Activated gamma-delta T cell (primary cell): ENCODE data around the gene SEC61B.

Source experiments
- DNase-seq: peaks from one replicate; lab custom pipeline; 2025; lab: John Stamatoyannopoulos, UW
- total RNA-seq, 2 donors: gene quantifications; one replicate each; lab custom pipeline; 2026; lab: John Stamatoyannopoulos, UW

The SEC61B gene
- total RNA-seq, result 38.8 to 62.1 reads per million in 2 donors

DNA sequence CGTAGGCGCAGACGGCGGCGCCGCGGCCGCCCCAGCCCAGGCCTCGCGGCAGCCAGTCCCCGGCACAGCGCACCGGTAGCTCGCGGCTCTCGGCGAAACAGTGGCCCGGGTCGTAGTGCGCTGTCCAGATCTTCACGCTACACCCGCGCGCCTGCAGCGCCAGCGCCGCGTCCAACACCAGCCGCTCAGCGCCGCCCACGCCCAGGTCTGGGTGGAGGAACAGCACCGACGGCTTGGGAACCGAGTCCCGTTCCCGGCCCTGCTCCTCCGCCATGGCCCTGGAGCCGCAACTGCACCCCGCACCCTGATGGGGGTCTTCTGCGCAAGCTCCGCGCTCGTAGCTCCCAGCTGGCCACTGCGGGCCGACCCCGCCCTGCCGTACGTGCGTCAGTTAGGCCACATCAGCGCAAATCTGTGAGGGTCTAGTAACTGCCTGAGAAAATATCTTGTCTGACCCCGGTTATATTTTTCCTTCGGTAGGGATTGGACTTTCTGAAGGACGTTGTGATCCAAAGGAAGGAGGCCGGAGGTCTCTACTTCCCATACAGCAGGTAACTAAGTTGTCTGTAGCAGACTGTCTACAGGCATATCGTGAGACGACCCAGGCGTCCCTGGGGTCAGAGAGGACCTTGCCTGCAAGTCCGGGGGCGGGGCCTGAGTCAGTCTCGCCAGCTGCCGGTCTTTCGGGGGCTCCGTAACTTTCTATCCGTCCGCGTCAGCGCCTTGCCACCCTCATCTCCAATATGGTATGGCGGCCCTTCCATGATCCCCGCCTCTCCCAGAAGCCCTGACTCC is at the start of gene SEC61B, which contains the start of gene ALG2:
TSS of gene SEC61B (plus strand) at position 662 of the 795 bp plus-strand sequence. CDS start at position 744, 82 bp downstream.
TSS of gene ALG2 (minus strand) at position 322 of the 795 bp plus-strand sequence. CDS start at position 274, 48 bp downstream.
- DNase-seq, result peak; percentile 85

DNA sequence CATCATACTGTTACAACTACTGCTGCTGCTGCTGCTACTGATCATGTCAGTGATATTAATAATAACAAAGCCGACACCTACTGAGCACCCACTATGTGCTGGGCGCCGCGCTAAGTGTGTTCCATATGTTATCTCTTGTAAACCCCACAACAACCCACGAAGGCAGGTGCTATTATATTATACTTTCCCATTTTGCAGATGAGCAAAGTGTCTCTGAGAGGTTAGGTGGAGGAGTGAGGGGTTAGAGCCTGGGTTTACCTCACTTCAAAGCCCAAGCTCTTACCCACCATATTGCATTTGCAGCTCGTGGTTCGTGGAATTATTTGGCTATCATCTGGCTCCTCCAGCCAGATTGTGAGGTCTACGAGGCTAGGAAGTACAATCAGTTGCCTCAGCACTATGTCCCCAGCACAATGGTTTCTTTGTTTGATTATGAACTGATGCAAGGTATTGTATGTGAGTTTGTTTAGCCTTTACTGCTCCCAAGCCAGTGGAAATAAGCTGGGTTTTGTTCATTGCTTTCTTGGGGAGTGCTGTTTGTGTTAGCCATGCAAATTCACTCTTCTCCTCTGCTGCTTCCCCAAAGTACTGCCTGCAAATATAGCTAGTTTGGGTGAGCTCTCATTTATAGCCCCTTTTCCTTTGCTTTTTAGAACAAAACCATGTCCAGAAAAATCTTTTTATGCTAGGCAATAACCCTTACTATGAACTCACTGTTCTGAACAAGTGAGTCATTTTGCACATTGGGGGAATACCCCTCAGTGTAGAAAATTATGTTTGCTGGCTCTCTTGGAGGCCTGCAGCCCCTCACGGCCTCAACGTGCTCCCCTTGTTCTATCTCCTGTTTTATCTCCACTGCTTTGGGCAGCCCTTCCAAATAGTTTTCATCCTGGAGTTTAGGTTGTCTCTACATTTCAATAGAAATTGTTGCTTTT is 48.2 kb upstream of the SEC61B start:
- DNase-seq, result no peak

DNA sequence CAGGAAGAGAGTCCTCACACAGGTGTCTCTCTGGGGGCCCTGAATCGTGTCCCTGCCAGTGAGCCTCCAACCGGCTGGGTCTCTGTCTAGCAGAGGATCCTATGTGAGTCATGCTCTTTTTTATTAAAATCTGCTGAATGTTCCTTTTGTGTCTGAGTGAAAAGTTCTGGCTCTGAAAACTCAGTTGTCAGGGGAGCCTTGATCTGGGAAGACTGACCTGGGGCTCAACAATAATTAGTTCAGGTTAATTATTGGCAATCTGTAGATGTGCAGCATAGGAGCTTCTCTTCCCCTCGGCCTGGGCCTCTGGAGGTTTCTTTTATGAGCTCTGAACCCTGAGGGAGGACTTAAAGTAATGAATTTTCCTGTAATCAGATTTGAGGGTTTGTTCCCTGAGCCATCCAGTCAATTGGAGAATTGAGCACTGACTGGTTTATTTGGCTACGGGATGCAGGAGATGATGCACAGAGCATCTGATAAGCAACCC is 45.5 kb upstream of the SEC61B start:
- DNase-seq, result no peak

DNA sequence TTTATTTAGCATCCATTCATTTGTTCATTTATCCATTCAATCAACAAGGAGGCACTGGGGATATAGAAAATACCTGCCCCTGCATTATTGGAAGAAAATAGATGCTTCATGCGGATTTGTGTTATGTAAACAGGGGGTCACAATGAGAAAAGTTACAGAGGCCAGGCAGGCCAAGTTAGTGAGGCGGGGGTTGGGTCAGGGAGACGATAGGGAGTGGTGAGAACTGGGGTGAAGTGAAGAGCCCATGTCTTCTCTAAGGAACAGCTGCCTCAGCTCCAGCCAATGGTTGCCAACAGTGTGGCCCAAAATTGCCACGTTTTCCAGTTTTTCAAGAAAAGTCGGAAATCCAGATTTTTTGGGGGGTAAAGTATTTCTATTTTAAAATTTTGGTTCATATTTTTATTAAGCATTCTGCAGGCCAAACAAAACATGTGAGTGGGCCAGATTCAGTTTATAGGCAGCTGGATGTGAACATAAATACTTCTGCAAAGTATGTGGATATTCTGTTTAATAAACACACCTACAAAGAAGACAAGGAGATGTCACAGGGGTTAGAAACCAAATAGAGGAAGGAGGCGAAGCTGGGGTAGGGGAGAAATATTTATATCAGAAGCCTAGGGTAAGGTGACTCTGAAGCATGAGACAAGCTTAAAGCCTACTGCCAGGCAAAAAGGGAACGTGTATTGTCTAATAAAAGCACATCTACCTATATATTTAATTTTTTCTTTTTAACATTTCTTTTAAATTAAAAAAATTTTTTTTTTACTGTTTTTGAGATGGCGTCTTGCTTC is 44.3 kb upstream of the SEC61B start:
- DNase-seq, result no peak

DNA sequence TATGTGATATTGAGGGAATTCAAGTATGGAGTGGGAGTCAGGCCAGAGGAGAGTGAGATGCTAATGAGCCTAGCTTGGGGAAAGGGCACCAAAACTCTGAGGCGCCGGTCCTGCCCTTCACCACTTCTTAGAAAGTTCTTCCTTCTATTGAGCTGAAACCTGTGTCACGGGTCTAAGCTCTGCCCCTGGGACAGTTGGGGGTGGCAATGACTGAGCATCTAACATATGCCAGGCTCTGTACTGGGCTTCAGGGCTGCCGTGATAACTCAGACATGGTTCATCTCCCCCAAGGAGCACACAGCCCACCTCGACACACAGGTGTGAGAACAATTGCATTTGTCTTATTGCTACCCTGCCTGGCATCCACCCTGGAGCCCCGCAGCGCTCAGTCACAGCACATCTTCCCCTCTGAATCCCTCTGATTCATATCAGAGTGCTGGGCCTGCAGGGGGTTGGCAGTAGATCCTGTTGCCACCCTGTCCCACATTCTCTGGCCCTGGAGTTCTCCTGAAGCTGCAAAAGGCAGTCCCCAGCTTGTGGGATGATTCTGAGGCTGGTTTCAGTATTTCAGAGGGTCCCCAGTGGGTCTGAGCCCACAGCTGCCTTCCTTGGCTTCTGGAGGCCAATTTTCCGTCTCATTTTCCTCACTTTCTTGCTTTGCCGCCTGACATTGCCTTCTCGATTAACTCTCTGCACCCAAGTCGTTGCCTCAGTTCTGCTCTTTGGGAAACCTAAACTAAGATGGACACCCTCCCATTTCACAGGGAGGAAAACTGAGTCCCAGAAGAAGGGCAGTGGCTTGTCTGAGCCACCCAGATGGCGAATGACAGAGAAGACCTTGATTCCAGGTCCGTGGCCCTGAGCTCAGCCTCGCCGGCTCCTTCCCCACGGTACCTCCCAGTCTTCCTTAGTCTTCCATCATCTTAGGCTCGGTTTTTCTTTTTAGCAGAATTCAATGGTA is 42.9 kb upstream of the SEC61B start:
- no peak for DNase-seq

DNA sequence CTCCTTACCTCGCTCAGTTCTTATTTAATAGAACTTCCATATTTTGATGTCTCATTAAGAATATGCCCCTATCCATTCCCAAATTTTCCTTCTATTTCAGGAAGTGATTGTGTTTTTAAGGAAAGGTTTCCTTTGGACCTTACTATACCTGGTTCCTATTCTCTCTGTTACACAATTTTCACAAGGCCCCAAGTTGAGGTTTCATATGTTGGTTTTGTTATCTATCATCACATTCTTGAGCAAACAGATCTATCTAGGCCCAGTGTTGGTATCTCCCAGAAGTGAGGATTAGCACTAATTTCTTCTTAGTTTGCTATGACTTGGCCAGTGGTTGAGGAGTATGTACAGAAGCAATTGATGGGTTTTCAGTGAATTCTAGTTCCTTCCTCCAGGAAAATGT is 41.9 kb upstream of the SEC61B start:
- DNase-seq, result no peak

DNA sequence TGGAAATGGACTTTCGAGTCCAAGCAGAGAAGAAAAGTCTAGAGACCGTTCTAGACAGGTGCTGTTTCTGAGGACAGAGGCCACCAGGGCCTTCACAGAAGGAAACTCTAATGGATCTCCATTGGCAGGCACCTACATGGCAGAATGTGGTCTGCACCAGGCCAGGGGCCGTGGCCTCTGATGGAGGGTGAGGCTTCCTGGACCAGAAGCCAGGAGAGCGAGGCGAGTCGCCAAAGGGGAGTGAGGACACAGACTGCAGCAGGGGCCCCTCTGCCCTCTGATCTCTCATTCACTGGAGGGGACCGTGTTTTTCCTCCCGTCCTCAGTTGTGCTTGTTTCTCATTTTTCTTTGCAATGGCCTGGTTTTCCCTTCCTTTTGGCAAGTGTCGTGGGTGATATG is 41.4 kb upstream of the SEC61B start:
- DNase-seq, result no peak

DNA sequence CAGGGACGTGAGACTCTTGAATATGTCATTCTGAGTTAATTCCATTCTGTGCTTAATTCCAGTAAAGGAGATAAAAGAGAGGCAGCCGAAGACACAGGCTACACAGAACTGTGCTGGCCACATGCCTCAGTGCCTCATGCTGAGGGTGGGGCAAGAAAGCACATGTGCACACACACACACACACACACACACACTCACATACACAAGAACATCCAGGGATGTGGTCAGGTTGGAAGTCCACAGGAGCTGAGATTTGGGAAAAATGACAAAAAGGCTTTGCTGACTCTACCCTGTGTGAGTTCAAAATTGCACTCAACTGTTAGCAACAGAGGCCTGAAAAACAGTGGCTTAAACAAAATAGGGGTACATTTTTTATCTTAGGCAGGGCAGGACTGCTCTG is 40.9 kb upstream of the SEC61B start:
- no peak for DNase-seq

DNA sequence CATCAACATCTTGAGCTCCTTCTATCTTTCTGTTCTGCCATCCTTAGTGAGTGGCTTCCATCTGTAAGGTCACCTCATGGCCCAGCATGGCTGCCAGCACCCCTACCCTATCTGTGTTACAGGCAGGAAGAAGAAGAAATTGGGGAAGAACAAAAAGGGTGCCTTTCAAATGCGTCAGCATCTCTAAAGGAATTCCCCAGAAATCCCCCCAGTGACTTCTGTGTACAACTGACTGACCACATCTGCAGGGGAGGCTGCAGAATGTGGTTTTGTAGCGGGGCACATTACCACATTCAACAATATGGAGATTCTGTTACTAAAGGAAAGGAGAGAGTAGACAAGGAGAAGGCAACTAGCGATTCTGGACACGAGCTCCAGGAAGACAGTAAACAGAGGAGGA is 40.5 kb upstream of the SEC61B start:
- DNase-seq, result no peak

DNA sequence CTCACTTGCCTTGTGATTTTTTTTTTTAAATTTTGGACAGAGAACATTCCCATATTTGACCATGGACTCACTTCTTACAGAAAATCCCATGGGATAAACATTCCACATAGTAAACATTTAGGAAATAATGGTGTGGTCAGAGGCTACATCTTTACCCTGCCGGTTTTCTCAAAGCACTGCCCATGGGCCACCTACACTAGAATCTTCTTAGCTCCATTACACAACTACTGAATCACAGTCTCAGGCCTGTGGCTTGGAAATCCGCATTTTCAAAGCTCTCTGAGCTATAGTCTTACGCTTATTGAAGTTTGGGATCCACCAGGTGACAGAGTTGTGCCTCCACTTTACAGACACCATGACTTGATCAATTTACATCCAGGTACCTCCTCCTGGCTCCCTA is 39.7 kb upstream of the SEC61B start:
- no peak for DNase-seq

DNA sequence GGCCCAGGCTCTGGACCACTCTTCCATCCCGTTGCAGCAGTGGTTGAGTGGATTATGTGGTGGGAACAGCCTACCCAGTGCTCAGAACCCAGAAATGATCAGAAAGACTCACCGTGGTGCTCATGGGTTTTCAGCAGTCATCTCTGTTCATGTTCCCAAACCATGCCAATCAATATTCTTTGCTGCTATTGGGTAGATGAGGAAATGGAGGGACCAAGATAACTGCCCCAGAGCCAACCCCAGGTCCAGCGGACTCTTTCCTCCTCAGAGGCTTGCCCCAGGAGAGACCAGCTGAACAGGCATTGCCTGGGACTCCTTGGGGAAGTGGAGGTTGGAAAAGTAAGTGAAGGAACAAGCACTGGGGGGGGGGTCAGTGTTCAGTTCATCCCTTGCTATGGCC is 38.5 kb upstream of the SEC61B start:
- no peak for DNase-seq

DNA sequence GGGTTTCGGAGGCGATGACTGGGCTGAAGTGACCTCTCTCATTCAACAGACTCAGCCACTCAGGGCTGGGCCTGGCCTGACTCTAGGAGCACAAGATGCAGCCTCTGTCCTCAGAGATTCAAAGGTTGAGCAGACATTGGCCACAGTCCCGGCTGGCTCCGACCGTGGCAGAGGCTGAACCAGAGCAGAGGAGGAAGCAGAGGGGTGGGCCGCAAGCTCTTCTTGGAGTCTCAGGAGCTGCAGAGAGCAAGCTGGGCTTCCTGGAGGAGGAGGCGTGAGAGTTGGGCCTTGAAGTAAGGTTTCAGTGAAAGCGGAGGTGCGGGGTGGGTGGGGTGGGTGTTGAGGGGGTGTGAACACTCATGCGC is 38.0 kb upstream of the SEC61B start:
- no peak for DNase-seq

DNA sequence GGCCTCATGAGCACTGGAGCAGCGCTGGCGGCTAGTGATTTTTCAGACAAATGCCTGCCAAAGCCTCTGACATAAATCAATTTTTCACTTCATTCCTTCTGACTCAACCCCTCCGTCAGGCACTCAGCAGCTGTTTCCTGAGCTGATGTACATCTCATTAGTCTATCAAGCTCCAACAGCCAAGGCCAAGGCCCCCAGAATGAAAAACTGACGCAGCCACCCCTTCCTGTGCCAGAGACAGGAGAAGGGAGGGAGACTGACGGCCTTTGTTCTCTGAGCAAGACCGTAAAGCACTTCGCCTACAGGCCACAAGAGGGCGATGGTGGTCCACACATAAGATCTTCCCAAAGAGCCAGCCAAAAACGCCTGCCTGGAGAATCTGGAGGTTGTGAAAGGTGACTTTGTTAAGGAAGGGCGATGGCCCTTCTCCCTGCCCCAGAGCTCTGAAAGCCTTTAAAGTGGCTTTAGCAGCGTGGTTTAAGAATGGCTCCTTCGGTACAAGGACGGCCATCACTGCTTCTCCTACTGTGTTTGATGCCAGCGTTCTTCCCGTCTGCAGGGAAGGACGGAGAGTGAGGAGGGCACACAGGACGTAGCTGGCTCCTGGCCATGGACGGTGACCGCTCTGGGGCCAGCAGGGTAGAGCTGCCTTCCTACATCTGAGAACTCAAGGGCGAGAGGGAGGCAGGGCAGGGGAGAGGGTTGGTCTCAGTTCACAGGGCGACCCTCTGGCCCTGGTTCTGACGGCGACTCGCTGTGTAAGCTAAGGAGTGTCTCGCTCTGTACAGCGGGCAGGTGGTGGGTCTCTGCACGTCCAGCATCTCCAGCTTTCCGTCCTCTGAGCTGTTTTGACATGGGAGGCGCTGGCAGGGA is 37.4 kb upstream of the SEC61B start:
- DNase-seq, result no peak

DNA sequence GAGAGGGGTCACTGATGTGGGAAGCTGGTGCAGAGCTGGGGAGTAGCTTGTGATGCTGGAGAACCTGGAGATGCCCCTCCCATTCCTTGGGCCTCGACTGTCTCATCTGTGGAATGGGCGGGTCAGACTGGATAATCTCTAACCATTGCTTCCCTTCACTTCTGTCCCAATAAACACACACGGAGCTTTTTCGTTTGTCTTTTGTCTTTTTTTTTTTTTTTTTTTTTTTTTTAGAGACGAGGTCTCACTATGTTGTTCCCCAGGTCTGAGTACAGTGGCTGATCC is 36.8 kb upstream of the SEC61B start:
- no peak for DNase-seq

DNA sequence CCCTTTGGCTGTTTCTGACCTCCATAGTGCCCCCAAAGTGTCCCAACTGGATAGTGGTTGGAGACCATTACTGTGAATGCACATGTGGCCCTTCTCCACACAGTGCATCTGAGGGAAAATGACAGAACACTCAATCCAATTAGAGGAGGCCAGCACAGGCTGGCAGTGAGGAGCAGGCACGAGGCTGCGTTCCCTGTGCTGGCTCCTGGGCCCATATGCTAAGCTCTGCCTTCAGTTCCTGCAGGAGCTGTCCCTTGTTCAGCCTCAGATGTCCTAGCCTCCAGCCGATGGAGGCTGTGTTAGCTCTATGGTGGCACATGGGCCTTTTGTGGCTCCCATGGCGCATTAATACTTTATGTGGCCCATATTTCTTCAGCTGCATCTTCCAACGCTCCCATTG is 36.1 kb upstream of the SEC61B start:
- no peak for DNase-seq

DNA sequence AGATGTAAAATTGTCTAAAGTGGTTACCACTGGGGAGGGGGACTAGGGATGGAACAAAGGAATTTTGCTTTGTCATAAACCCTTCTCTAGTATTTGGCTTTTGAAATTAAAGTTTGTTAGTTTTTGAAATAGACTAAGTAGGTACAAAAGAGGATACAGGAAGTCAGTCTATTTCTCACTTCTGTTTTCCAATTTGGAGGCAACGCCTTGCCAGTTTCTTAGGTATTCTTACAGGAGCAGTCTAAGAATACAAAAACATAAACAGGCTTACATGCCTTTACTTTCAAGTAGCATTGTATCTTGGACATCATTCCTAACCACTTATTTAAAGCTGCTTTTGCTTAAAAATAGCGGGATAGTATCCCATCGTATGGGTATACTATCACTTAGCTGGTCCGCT is 34.8 kb upstream of the SEC61B start:
- DNase-seq, result no peak

DNA sequence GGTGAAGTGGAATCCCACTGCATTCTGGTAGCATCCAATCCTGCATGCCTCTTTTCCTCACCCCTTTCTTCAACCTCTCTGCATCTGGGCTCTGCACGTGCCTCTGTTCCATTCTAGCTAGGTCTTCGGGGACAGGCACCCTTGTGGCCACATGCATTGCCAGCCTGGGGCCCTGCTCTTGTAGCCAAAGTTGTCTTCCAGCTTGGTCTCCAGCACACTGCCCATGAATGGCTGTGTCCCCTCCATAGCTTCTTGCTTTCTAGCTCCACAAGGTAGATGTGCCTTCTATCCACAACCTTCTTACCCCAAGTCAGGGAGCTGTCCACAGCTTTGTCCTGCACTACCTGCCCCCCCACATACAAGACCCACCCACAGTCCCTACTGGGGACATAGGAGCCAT is 32.9 kb upstream of the SEC61B start:
- no peak for DNase-seq

DNA sequence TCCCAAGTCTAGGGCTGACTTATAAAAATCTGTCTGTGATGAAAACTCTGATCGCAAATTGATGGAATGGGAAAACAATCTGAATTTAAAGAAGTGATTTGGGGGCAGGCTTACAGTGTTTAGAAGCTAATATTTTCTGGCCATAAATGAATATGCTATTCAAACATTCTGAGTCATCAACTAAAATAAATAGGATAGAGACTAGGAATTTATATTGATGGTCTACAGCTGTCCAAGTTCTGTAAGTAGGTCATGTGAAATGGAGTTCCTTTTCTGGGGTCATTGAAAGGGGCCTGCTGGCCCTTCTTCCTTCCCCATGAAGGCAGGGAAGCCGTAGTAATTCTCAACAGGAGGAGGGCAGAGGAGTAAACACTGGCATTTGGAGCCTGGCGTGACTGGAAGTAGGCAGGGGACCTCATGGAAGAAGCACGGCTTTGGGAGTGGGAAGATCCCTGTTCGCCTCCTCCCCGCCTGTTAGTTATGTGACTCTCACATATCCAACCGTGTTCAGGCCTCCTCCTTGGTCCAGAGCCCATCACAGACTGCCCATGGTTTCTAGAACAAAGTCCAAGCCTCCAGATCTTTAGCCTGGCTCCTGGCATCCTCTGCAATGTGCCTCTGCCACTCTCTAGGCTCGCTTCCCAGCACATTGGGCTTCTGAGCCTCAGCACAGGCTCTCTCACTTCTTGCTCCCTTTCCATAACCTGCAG is 32.0 kb upstream of the SEC61B start:
- DNase-seq, result no peak

DNA sequence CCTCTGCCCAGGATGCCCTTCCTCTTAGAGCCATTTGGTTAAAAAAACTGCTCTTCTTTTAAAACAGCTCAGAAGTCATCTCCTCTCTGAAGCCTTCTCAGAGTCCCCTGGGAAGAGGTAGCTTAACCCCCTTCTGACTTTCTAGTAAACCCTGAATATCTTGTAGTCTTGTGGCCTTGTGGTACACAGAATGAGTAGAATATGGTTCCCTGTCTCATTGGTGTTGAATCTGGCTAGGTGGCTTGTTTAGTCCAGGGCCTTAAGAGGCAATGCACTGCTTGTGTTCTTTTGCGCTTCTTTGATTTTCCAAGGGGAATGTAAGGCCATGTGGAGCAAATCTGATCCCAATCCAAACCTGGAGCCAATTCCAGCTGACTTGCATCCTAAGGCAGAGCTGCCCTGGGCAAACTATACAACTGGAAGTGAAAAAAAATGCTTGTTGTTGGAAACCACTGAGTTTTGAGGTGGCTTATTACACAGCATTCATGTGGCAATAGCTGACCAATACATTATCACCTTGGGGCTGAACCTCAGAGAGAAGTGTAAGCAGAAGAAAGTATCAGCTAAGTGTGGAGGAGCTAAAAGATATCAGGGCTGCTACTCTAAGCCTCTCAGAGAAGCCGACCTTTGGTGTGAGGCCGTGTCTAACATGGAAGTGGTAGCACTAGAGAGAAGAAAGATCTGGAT is 31.3 kb upstream of the SEC61B start:
- DNase-seq, result no peak
